K562 (cell line): ENCODE data around the gene ATP6V1G2. TPM values are rescaled to one million over a fixed set of nuclear protein-coding genes. Genes with fewer than 3 reads are reported as not detected.

Experiments used
- ATF3 ChIP-seq, 2 experiments: fragments of 450-650 bp in 1 of 2; sonication (generic) in 1 of 2; formaldehyde crosslinking in 1 of 2; IDR thresholded peaks in 1 of 2; conservative IDR thresholded peaks in 1 of 2; 2 replicates each; pipeline versions ENCODE4 v1.6.1 to v1.8.1; 2016 to 2023; ENCODE audit warnings: mild to moderate bottlenecking in 2 of 2, moderate library complexity in 2 of 2, inconsistent platforms in 1 of 2, missing genetic modification reagents in 1 of 2
- CEBPZ ChIP-seq: fragments of 150-350 bp; IDR thresholded peaks from 2 replicates; pipeline ENCODE4 v1.6.1; 2014; ENCODE audit warnings: low read depth, mild to moderate bottlenecking, low read length, borderline replicate concordance
- CHCHD3 ChIP-seq: fragments of 250-450 bp; sonication (Bioruptor Pico); IDR thresholded peaks from 2 replicates; pipeline ENCODE4 v2.1.2; 2022; ENCODE audit warnings: mild to moderate bottlenecking
- CLOCK ChIP-seq: fragments of 250-450 bp; sonication (Bioruptor Pico); IDR thresholded peaks from 2 replicates; pipeline ENCODE4 v1.4.0; 2020; ENCODE audit warnings: mild to moderate bottlenecking, moderate library complexity, borderline replicate concordance
- DMBX1 ChIP-seq: fragments of 250-450 bp; sonication (Bioruptor Pico); IDR thresholded peaks from 2 replicates; pipeline ENCODE4 v1.8.0; 2022; ENCODE audit warnings: inconsistent platforms, mild to moderate bottlenecking, moderate library complexity, borderline replicate concordance
- GTF2A2 ChIP-seq: IDR thresholded peaks from 2 replicates; pipeline ENCODE4 v1.6.1; 2016; ENCODE audit warnings: mild to moderate bottlenecking, missing genetic modification characterization, missing compliant biosample characterization
- NR4A1 ChIP-seq, 2 experiments: fragments of 250-450 bp in 1 of 2; fragments of 450-650 bp in 1 of 2; sonication (Bioruptor Pico) in 1 of 2; IDR thresholded peaks; 2 replicates each; pipeline versions ENCODE4 v1.4.0 to v1.6.1; 2016 to 2020; ENCODE audit warnings: mild to moderate bottlenecking in 2 of 2, missing compliant biosample characterization in 1 of 2, missing genetic modification characterization in 1 of 2, moderate library complexity in 1 of 2
- POLR3A ChIP-seq: IDR thresholded peaks from 2 replicates; pipeline ENCODE4 v1.6.1; 2011; ENCODE audit warnings: borderline replicate concordance, mild to moderate bottlenecking, moderate library complexity; ENCODE audit not compliant: insufficient read length, insufficient read depth; ENCODE audit errors: extremely low read depth
- PRDM10 ChIP-seq: fragments of 450-650 bp; IDR thresholded peaks from 2 replicates; pipeline ENCODE4 v1.6.1; 2018; ENCODE audit not compliant: partially characterized antibody
- SNIP1 ChIP-seq: fragments of 450-650 bp; IDR thresholded peaks from 2 replicates; pipeline ENCODE4 v1.7.1; 2017; ENCODE audit warnings: low read depth, mild to moderate bottlenecking
- ZFPM2 ChIP-seq: fragments of 250-450 bp; sonication (Bioruptor Pico); IDR thresholded peaks from 2 replicates; pipeline ENCODE4 v1.5.1; 2022; ENCODE audit warnings: mild to moderate bottlenecking
- ZFX ChIP-seq: sonication (generic); formaldehyde crosslinking; IDR thresholded peaks from 2 replicates; pipeline ENCODE4 v1.8.0; 2022; ENCODE audit warnings: mild to moderate bottlenecking, missing genetic modification reagents, moderate library complexity
- ZNF184 ChIP-seq: sonication (generic); formaldehyde crosslinking; IDR thresholded peaks from 2 replicates; pipeline ENCODE4 v1.5.0; 2020; ENCODE audit warnings: missing genetic modification reagents
- ZNF507 ChIP-seq: conservative IDR thresholded peaks from 2 replicates; pipeline ENCODE4 v1.6.1; 2017; ENCODE audit warnings: missing genetic modification characterization, missing compliant biosample characterization
- ZNF668 ChIP-seq: fragments of 250-450 bp; sonication (Bioruptor Pico); IDR thresholded peaks from 2 replicates; pipeline ENCODE4 v1.8.0; 2022; ENCODE audit warnings: mild to moderate bottlenecking, inconsistent platforms
- polyA plus RNA-seq, 8 experiments: library from polyadenylated mRNA; depleted of rRNA in 4 of 8; stranded (reverse) in 5 of 8; unstranded in 3 of 8; fragments of >200 nt; fragmentation: Nextera tagmentation in 2 of 8; fragmentation: Illumina TruSeq in 1 of 8; extraction: Ambion mirVana in 2 of 8; extraction: Trizol in 1 of 8; gene quantifications; 2 replicates each; pipeline versions ENCODE4 v1.2.1 to v1.2.3, GENCODE V29; 2011 to 2014; ENCODE audit warnings: inconsistent platforms in 1 of 8, missing spikeins in 1 of 8
- total RNA-seq, 7 experiments: library from RNA; depleted of rRNA in 6 of 7; stranded (reverse); fragments of >200 nt in 6 of 7; fragmentation: Illumina TruSeq in 2 of 7; extraction: Trizol in 2 of 7; gene quantifications; 2 replicates each; pipeline versions ENCODE4 v1.2.1 to v1.2.3, GENCODE V29; 2011 to 2021; ENCODE audit warnings: low replicate concordance in 1 of 7

The ATP6V1G2 gene
- total and polyA plus RNA-seq, 9 of the 15 experiments (the other 6 are each of a cell fraction or from before 2014, with no cell fraction given): 0.14 to 1.5 (median 0.33) TPM

- no peak for TF ChIP-seq CLOCK (CRISPR knock-in tag)
- peak; percentile 68 for TF ChIP-seq GTF2A2
- no peak for TF ChIP-seq NR4A1 (CRISPR knock-in tag; IDR thresholded peaks at IDR 0.05)
- peak; percentile 64; the same call in 1 of the 2 replicates for TF ChIP-seq NR4A1 (tag; IDR thresholded peaks at IDR 0.05)
- TF ChIP-seq ZNF668 (CRISPR knock-in tag): no peak
- no peak for TF ChIP-seq ZNF507 (tag)
- no peak for TF ChIP-seq POLR3A
- TF ChIP-seq DMBX1 (CRISPR knock-in tag): peak; percentile 72; the same call in 1 of the 2 replicates
- TF ChIP-seq ZFX (CRISPR knock-in tag): peak; percentile 87
- no peak for TF ChIP-seq ZFPM2 (CRISPR knock-in tag)
- peak; percentile 43 for TF ChIP-seq SNIP1
- 0 out of 2 replicates have a peak, but pooled peaks have one; percentile 3 for TF ChIP-seq CEBPZ
- no peak for TF ChIP-seq PRDM10
- TF ChIP-seq ATF3 (IDR thresholded peaks at IDR 0.05): peak; percentile 41
- no peak for TF ChIP-seq ATF3 (CRISPR knock-in tag; conservative IDR thresholded peaks at IDR 0.05)
- no peak for TF ChIP-seq ZNF184
- no peak for TF ChIP-seq CHCHD3 (CRISPR knock-in tag)
These were observed 734 bp upstream of the ATP6V1G2 start, which contains the start of gene NFKBIL1 (continued) for GRCh38 chr6:31546958-31547726.
